B cell (primary cell): Measurements from ENCODE around the gene EDA2R. TPM values are rescaled to one million over a fixed set of nuclear protein-coding genes. Genes with fewer than 3 reads are reported as not detected.

ENCODE experiments used
- ATAC-seq: fragments of 200-7000 bp; cut with Tn5 transposase; one replicate; pipeline ENCODE4 v1.10.0; 2021; ENCODE audit warnings: low read depth, mild to moderate bottlenecking, moderate number of reproducible peaks, moderate library complexity
- CTCF ChIA-PET: fragments of 350-600 bp; sonication (Branson Sonifier 250); formaldehyde crosslinking; loops from one replicate; lab custom pipeline; 2021; ENCODE audit warnings: antibody characterized with exemption, inconsistent platforms; lab: Charles Lee
- POLR2A ChIA-PET: fragments of 350-600 bp; sonication (Branson Sonifier 250); formaldehyde crosslinking; loops from one replicate; lab custom pipeline; 2021; ENCODE audit warnings: antibody characterized with exemption; lab: Charles Lee
- DNase-seq: peaks from one replicate; pipeline ENCODE4 v3.0.0; 2013
- H2AFZ ChIP-seq: 2 replicates; pipeline ENCODE4 v1.6.1; 2012; ENCODE audit warnings: mild to moderate bottlenecking, low read depth, low read length; ENCODE audit not compliant: insufficient read depth, poor library complexity, severe bottlenecking
- H3K27ac ChIP-seq, 2 donors: 1 replicate in 1 of 2; 2 replicates in 1 of 2; pipeline ENCODE4 v1.5.1; 2012 to 2013; ENCODE audit warnings: low read length in 2 of 2, mild to moderate bottlenecking in 2 of 2, moderate library complexity in 1 of 2
- H3K27me3 ChIP-seq, 4 experiments: fragments of 200-600 bp in 1 of 4; sonication (generic) in 1 of 4; replicated peaks in 1 of 4; 1 replicate in 2 of 4; 2 replicates in 2 of 4; pipeline versions ENCODE4 v1.6.1 to v1.7.0; 2013 to 2016; ENCODE audit warnings: low read length in 3 of 4, mild to moderate bottlenecking in 2 of 4, mixed read lengths in 1 of 4, moderate library complexity in 1 of 4; ENCODE audit not compliant: insufficient read depth in 4 of 4, control insufficient read depth in 3 of 4; ENCODE audit errors: control extremely low read depth in 1 of 4
- H3K36me3 ChIP-seq, 2 experiments: replicated peaks in 1 of 2; 1 replicate in 1 of 2; 2 replicates in 1 of 2; pipeline versions ENCODE4 v1.6.1 to v1.7.1; 2013; ENCODE audit warnings: low read length in 1 of 2; ENCODE audit not compliant: insufficient read depth in 2 of 2, control insufficient read depth in 1 of 2; ENCODE audit errors: control extremely low read depth in 1 of 2, extremely low read depth in 1 of 2
- H3K4me1 ChIP-seq, 2 donors: fragments of 200-600 bp in 1 of 2; sonication (generic) in 1 of 2; 1 replicate in 1 of 2; 2 replicates in 1 of 2; pipeline versions ENCODE4 v1.5.1 to v1.6.1; 2013 to 2017; ENCODE audit warnings: low read length in 2 of 2; ENCODE audit not compliant: control insufficient read depth in 2 of 2, insufficient read depth in 2 of 2
- H3K4me2 ChIP-seq: replicated peaks from 2 replicates; pipeline ENCODE3; 2012; ENCODE audit warnings: mild to moderate bottlenecking, low read depth, low read length; ENCODE audit not compliant: poor library complexity, severe bottlenecking
- H3K4me3 ChIP-seq, 5 experiments: fragments of 200-600 bp in 1 of 5; sonication (generic) in 1 of 5; 1 replicate in 3 of 5; 2 replicates in 2 of 5; pipeline versions ENCODE4 v1.5.1 to v1.7.0; 2011 to 2016; ENCODE audit warnings: low read length in 4 of 5, mild to moderate bottlenecking in 4 of 5, low read depth in 2 of 5, control low read depth in 1 of 5, moderate library complexity in 1 of 5; ENCODE audit not compliant: insufficient read depth in 1 of 5; ENCODE audit errors: control extremely low read depth in 1 of 5, extremely low read depth in 1 of 5
- H3K79me2 ChIP-seq: fragments of 200-600 bp; sonication (generic); one replicate; pipeline ENCODE4 v1.6.0; 2016; ENCODE audit warnings: low read length; ENCODE audit not compliant: control insufficient read depth, insufficient read depth
- H3K9ac ChIP-seq: fragments of 200-600 bp; sonication (generic); 2 replicates; pipeline ENCODE4 v1.6.1; 2017; ENCODE audit warnings: mild to moderate bottlenecking, low read length, moderate library complexity
- H3K9me3 ChIP-seq, 3 donors: one replicate each; pipeline versions ENCODE4 v1.6.1 to v1.7.1; 2013; ENCODE audit warnings: low read length in 2 of 3; ENCODE audit not compliant: control insufficient read depth in 2 of 3, insufficient read depth in 1 of 3; ENCODE audit errors: control extremely low read depth in 1 of 3
- H4K20me1 ChIP-seq: 2 replicates; pipeline ENCODE4 v1.6.0; 2012; ENCODE audit warnings: mild to moderate bottlenecking, low read length; ENCODE audit not compliant: insufficient read depth, control insufficient read depth, poor library complexity, severe bottlenecking
- H3K27ac Mint-ChIP-seq: one replicate; pipeline ENCODE4 v1.8.0; 2021; ENCODE audit warnings: mixed read lengths
- H3K27me3 Mint-ChIP-seq: one replicate; pipeline ENCODE4 v1.8.0; 2021; ENCODE audit warnings: mixed read lengths
- H3K4me1 Mint-ChIP-seq: one replicate; pipeline ENCODE4 v1.8.0; 2021; ENCODE audit warnings: mixed read lengths
- H3K4me3 Mint-ChIP-seq: one replicate; pipeline ENCODE4 v1.8.0; 2021; ENCODE audit warnings: mixed read lengths
- H3K9me3 Mint-ChIP-seq: one replicate; pipeline ENCODE4 v1.8.0; 2022; ENCODE audit warnings: mixed read lengths; ENCODE audit not compliant: insufficient read depth
- CTCF ChIP-seq: fragments of 200-600 bp; IDR thresholded peaks from one replicate; pipeline ENCODE4 v1.8.0; 2022; ENCODE audit warnings: antibody characterized with exemption, mild to moderate bottlenecking
- EZH2 ChIP-seq: IDR thresholded peaks from 2 replicates; pipeline ENCODE4 v1.6.1; 2012; ENCODE audit warnings: borderline replicate concordance, low read depth, mild to moderate bottlenecking, moderate library complexity, low read length; ENCODE audit not compliant: insufficient read depth, poor library complexity, severe bottlenecking
- WGBS: methylation state at CpG from one replicate; pipeline ENCODE4 v1.1.5; 2013; ENCODE audit warnings: missing lambda C conversion rate; ENCODE audit not compliant: insufficient coverage; 5-methylcytosine and 5-hydroxymethylcytosine counted together
- intact Hi-C: fragments of 100-400 bp; cut with micrococcal nuclease; formaldehyde crosslinking; loops from one replicate; pipeline ENCODE4 v1.10.0; 2022
- polyA plus RNA-seq: library from polyadenylated mRNA; depleted of rRNA; stranded (reverse); fragments of >200 nt; gene quantifications from 2 replicates; pipeline ENCODE4 v1.2.3, GENCODE V29; 2012
- total RNA-seq, 2 donors: library from RNA; stranded (reverse); fragments of 120-200 nt in 1 of 2; gene quantifications; 1 replicate in 1 of 2; 2 replicates in 1 of 2; pipeline versions ENCODE4 v1.2.3 to v1.2.4, GENCODE V29; 2013 to 2022

EDA2R gene
- total and polyA plus RNA-seq, 2 donors (not counting 1 experiment from before 2014, with no cell fraction given): 0.25 to 0.49 TPM

GRCh38 chrX:66632473-66632872, 6.4 kb downstream of the EDA2R start:
- Histone ChIP-seq H2AFZ (no peak overlapping the region), H3K9ac (no peak overlapping the region), H3K27me3 (no peaks in the 10 kb centered on the region), H3K4me2 (no peak overlapping the region), H3K79me2 (no peaks in the 10 kb centered on the region), H4K20me1 (no peaks in the 10 kb centered on the region), H3K4me1 (no peaks in the 10 kb centered on the region), H3K27ac (no peak overlapping the region), H3K36me3 (no peaks in the 10 kb centered on the region), H3K9me3 (no peaks in the 10 kb centered on the region), H3K4me3 (no peak overlapping the region)
- Mint-ChIP-seq H3K27me3 (no peaks in the 10 kb centered on the region), H3K4me3 (no peak overlapping the region), H3K9me3 (no peaks in the 10 kb centered on the region), H3K27ac (no peak overlapping the region), H3K4me1 (no peaks in the 10 kb centered on the region)
- no CpG with 5 or more reads among the region's 2 CpGs for WGBS
- ChIA-PET POLR2A (no interaction called here), CTCF (no interaction called here)
- DNase-seq (no peak), ATAC-seq (no peak)
- intact Hi-C loops: no loop called here
- TF ChIP-seq EZH2 (no peak), CTCF (no peak)

- no peak for TF ChIP-seq EZH2
- no peak for TF ChIP-seq CTCF
- ChIA-PET CTCF (no interaction called here), POLR2A (no interaction called here)
- Histone ChIP-seq H3K36me3 (no peaks in the 10 kb centered on the region), H4K20me1 (no peaks in the 10 kb centered on the region), H3K4me3 (no peak overlapping the region), H3K79me2 (no peaks in the 10 kb centered on the region), H3K9ac (no peak overlapping the region), H3K4me1 (no peaks in the 10 kb centered on the region), H2AFZ (no peak overlapping the region), H3K9me3 (no peaks in the 10 kb centered on the region), H3K27me3 (no peaks in the 10 kb centered on the region), H3K27ac (no peak overlapping the region), H3K4me2 (no peak overlapping the region)
- Mint-ChIP-seq H3K9me3 (no peaks in the 10 kb centered on the region), H3K4me1 (no peaks in the 10 kb centered on the region), H3K4me3 (no peak overlapping the region), H3K27me3 (no peaks in the 10 kb centered on the region), H3K27ac (no peak overlapping the region)
- DNase-seq (no peak), ATAC-seq (no peak)
- WGBS: 17% methylated on average over 1 of the region's 3 CpGs
- intact Hi-C loops: no loop called here
These were observed 13.4 kb downstream of the EDA2R start for GRCh38 chrX:66625525-66625924.
